Mesenteric fat pad (tissue), 1 donor: Measurements from ENCODE around the gene TMEM63B. TPM values are rescaled to one million over a fixed set of nuclear protein-coding genes. Genes with fewer than 3 reads are reported as not detected.
"Not testable (repeated sequence)": the region's sequence is repeated elsewhere in the genome, so short reads cannot be mapped to it uniquely, and the experiment has no call there.

Experiments used
- DNase-seq: peaks from one replicate; pipeline ENCODE4 v3.0.0-alpha.2; 2020; ENCODE audit warnings: low spot score
- total RNA-seq: library from RNA; stranded (reverse); fragmentation: NEBNext Ultra II Directional; extraction: Animal tissue kit (Norgen Biotek cat#: 25700); gene quantifications from one replicate; pipeline ENCODE4 v1.2.1, GENCODE V29; 2021
- donor health status: DM: yes; HTN: yes; CAD: no.

Gene TMEM63B
- total RNA-seq, 1 donor from 2014 or later: 24.3 TPM

DNA sequence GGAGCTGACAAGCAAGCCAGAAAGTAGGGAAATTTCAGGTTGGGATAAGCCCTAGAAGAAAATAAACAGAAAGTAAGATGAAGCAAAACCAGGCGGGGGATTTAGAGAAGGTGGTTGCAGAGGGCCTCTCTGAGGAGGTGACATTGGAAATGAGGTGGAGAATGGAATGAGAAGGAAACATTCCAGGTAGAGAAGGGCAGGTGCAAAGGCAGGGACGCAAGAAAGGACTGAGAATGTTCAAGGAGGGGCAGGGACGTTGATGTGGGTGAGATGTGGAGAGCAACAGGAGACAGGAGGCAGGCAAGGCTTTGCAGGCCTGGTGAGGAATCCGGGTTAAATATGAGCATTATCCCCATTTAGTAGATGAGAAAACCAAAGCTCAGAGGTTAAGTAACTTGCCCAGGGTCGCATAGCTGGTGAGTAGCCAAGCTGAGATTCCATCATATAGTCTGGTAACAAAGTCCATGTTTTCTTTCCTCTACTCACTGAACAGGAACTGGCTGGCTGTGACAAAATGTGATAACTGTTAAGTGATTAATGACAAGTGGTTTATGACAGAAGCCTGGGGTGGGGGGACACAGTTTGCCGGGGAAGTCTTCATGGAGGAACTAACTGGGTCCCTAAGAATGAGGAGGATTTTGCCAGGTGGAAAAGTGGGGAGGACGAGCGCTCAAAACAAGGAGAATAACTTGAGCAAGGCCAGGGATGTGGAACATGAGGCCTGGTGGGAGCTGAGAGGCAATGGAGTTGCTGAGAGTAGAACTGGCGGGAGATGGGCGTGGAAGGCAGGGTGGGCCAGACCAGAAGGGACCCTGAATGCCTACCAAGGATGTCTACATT, 32.7 kb upstream of the TMEM63B start:
- DNase-seq: no peak

- not testable (repeated sequence) for DNase-seq
Measured at GRCh38 chr6:44095243-44095623, 32.1 kb upstream of the TMEM63B start.

DNA sequence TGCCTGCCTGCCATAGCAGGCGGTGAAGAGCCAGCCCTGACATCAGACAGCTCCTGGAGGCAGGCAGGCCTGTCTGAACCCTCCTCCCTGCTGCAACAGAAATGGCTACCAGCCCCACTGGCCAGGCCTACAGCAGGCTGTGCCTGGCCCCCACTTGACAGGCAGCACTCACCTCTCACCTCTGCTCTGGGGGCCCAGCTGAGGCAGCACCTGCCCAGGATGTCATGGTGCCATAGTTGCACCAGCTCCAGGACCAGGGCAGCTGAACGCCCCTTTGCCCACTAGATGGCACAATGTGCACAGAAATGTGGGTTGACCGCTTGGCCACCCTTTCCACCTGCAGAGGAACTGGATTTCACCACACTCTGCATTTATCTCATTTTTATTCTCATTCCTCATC, 30.7 kb upstream of the TMEM63B start:
- DNase-seq: no peak

DNA sequence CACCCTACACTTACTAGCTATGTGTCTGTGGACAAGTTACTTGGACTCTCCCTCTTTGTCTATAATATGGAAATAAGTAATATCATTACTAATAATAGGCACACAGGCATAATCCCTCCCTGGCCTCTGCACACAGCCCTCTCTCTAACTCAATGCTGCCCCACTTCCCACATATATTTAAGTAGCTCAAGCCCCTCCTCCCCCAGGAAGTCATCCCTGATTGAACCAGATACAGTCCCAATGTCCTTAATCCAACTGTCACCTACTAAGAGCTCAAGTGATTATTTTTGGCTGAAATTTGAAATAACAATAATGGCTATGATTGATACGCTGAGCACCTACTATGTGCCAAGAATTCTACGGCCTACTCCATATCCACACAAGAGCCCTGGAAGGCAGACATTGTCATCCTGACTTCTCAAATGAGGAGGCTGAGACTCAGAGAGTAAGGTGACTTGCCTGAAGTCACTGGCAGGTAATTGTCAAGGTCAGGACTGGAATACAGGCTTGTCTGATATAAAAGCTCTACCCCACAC, 29.5 kb upstream of the TMEM63B start:
- no peak for DNase-seq

GRCh38 chr6:44099192-44099591, 28.2 kb upstream of the TMEM63B start:
- DNase-seq: no peak

DNA sequence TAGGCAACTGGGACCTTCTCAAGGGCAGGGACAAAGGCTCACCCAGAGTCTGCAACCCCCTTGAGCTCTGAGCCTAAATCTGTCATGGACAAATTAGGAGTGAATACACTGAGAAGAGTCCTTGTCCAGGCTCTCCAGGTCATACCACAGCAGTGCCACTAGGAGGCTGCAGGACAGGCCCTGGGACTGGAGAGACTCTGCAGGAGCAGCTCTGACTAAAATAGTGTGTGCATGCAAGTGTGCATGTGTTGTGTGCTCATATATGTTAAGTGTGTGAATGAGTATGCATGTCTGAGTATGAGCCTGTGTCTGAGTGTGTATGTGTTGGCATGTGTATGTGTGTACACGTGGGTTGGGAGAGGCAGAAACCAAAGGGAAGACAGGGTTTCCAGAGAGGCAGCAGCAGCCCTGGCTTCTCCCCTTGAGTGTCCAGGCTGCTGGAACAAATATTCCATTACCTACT, 27.2 kb upstream of the TMEM63B start:
- no peak for DNase-seq

DNA sequence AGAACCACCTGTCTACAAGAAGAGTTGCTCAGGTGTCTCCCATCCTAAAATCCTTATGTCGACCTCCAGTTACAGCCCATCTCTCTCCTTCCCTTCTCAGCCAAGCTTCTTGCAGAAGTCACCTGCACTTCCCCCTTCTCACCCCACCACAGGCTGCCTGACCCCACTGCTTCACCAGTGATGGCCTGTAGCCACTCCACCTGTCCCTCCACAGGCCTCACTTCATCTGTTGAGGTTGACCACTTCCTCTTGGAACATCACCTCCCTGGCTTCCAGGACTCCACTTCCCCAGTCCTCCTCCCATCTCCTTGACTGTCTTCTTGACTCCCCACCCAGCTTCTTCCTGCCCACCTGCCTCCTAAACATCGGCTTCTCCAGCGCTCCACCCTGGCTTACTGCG, 25.5 kb upstream of the TMEM63B start:
- no peak for DNase-seq

DNA sequence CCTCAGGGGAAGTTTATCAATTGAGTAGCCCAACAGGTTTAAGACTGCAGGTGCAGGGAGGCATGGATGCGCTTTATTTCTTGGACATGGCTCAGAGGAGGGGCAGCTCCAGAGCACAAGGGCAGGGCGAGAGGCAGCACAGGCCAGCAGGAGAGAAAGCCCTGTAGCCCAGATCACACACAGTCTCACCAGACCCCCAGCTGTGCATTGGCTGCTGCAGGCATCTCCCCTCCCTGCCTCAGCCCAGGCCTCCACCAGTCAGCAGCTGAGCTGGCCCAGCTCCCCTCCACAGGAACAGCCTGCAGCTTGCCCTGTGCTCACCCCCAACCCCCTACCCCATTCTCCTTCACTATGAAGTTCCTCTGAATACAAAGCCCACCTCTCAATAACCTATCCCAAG, 24.8 kb upstream of the TMEM63B start:
- no peak for DNase-seq

GRCh38 chr6:44104481-44105021, 22.8 kb upstream of the TMEM63B start:
- no peak for DNase-seq

- DNase-seq: no peak
Measured at GRCh38 chr6:44105146-44105545, 22.2 kb upstream of the TMEM63B start.

- DNase-seq: no peak
Measured at GRCh38 chr6:44105993-44106740, 21.2 kb upstream of the TMEM63B start.

DNA sequence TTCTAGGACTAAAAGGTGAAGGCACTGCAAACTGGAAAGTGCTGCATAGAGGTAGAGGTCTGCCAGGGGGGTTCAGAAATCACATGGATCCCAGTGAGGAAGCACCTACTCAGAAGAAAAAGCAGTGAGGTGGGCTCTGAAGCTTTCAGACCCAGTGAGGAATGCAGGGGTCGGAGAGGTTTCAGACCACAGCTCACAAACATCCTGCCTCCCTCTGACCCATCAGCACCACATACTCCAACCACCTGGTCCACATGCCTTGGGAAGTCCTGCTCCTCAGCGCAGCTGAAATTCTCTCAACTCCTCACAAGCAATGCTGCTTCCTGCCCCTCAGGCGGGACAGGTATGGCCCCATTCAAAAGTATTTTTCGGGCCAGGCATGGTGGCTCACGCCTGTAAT, 20.3 kb upstream of the TMEM63B start:
- DNase-seq: no peak

- no peak for DNase-seq
Measured at GRCh38 chr6:44108471-44108870, 18.9 kb upstream of the TMEM63B start.

DNA sequence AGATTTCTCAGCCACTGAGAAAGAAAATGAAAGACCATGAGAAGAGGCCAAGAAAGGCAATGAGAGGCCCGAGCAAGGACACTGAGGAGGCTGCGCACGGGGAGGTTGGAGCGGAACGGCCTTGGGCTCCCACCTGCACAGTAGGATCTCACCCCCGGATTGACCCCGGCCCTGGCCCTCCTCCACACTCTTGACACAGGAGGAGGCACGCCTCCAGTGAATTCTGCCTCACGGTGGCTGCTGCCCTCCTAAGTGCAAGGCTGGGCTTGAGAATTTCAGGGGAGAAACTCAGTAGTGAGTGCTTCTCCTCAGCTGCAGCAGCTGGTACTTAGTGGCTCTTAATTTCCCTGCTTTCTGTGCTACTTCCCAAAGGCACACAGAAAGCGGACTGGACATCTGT, 18.1 kb upstream of the TMEM63B start:
- no peak for DNase-seq

GRCh38 chr6:44110005-44110676, 17.2 kb upstream of the TMEM63B start:
- no peak for DNase-seq

DNA sequence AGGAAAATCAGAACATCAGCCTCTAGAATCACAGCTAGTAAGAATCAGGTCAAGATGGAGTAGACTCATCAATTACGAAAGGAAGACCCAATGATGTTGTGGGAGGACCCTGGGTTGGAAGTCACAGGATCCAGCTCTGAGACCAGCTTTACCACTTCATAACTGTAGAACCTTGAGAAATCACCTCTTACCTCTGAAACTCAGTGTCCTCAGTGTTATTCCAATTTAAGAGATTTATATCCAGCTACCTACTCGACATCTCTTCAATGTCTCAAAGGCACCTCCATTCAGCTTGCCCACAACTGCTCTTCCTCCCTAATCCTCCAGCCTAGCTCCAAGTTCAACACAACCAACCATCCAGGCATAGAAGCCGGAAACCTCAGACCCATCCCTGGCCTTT, 16.4 kb upstream of the TMEM63B start:
- no peak for DNase-seq

DNA sequence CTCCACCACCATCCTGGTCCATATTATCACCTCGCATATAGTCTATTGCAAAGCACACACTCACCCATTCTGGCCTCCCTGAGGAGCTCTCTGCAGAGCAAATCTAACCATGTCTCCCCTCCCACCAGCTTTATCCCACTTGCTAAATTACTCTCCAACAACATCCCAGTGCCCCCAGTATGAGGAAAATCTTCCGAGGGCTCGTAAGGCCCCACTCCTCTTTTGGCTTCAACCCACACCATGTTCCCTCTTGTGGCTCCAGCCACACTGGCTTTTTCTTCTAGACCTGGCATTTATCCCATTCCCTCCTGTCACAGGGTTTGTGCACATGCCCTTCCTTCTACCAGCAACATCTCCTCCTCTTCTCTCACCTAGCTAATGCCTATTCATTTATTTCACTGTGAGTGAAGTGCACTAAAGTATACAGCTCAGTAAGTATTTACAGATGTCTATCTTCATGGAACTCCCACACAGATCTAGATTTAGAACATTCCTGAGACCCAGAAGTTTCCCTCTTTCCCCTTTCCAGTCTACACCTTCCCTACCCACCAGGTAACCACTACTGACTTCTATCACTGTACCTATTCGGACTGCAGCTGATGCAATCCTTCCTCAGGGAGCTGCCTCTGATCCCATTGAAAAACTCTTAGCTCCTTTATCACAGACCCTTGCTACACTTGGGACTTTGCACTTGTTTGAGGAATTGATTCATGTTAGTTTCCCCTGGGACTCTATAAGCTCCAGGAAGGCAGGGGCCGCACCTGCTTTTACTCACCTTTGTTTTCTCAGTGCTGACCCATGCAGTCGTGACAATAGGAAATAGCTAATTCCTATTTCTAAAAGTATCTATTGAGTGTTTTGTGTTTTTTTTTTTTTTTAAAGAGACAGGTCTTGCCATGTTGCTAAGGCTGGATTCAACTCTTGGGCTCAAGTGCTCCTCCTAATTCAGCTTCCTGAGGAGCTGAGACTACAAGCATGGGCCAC, 15.6 kb upstream of the TMEM63B start:
- DNase-seq: no peak

GRCh38 chr6:44113414-44113813, 13.9 kb upstream of the TMEM63B start:
- DNase-seq: no peak

GRCh38 chr6:44115866-44116265, 11.5 kb upstream of the TMEM63B start:
- no peak for DNase-seq
